Panc1 (cell line): ENCODE results near the gene ZP1. TPM values are rescaled to one million over a fixed set of nuclear protein-coding genes. Genes with fewer than 3 reads are reported as not detected.

ENCODE experiments used
- ATAC-seq: fragments of 200-7000 bp; cut with Tn5 transposase; 2 replicates; pipeline ENCODE4 v1.9.1; 2020; ENCODE audit warnings: mild to moderate bottlenecking, moderate library complexity
- BruUV-seq: library from RNA; stranded (reverse); fragments of 400-500 nt; replicated peaks from 2 replicates; lab custom pipeline; 2021; lab: Mats Ljungman, UMichigan
- CTCF ChIA-PET: fragments of 300-600 bp; sonication (Branson Sonifier 250); formaldehyde crosslinking; loops from one replicate; lab custom pipeline; 2022; ENCODE audit warnings: antibody characterized with exemption; lab: Charles Lee
- POLR2A ChIA-PET: fragments of 300-600 bp; sonication (Branson Sonifier 250); formaldehyde crosslinking; loops from one replicate; lab custom pipeline; 2022; ENCODE audit warnings: antibody characterized with exemption; lab: Charles Lee
- DNase-seq: peaks from one replicate; pipeline ENCODE4 v3.0.0-alpha.2; 2010; ENCODE audit warnings: low read depth, low spot score
- H3K27ac ChIP-seq: 2 replicates; pipeline ENCODE4 v1.5.1; 2011; ENCODE audit warnings: mild to moderate bottlenecking, low read length, inconsistent platforms
- H3K27me3 ChIP-seq: fragments of 200-500 bp; sonication (Bioruptor generic); 2 replicates; pipeline ENCODE4 v1.6.0; 2014; ENCODE audit warnings: low read length, inconsistent platforms; ENCODE audit not compliant: control insufficient read depth, insufficient read depth
- H3K36me3 ChIP-seq: fragments of 200-500 bp; sonication (Bioruptor generic); 2 replicates; pipeline ENCODE4 v1.5.1; 2014; ENCODE audit warnings: inconsistent platforms, mild to moderate bottlenecking, low read length, moderate library complexity; ENCODE audit not compliant: control insufficient read depth, insufficient read depth
- H3K4me1 ChIP-seq: 2 replicates; pipeline ENCODE4 v1.5.1; 2011; ENCODE audit warnings: inconsistent platforms, mild to moderate bottlenecking, low read length, moderate library complexity; ENCODE audit not compliant: control insufficient read depth, insufficient read depth
- H3K4me3 ChIP-seq, 2 experiments: 2 replicates each; pipeline ENCODE4 v1.5.1; 2011 to 2012; ENCODE audit warnings: low read depth in 2 of 2, low read length in 2 of 2, mild to moderate bottlenecking in 2 of 2, inconsistent platforms in 1 of 2, moderate library complexity in 1 of 2
- H3K9me3 ChIP-seq: fragments of 200-500 bp; sonication (Bioruptor generic); 2 replicates; pipeline ENCODE4 v1.5.1; 2014; ENCODE audit warnings: low read depth, mild to moderate bottlenecking, inconsistent platforms, low read length, moderate library complexity; ENCODE audit not compliant: control insufficient read depth, insufficient read depth
- CTCF ChIP-seq: fragments of 450-650 bp; IDR thresholded peaks from 2 replicates; pipeline ENCODE4 v1.5.1; 2017; ENCODE audit warnings: mild to moderate bottlenecking
- POLR2AphosphoS5 ChIP-seq: IDR thresholded peaks from 2 replicates; pipeline ENCODE4 v1.6.1; 2012; ENCODE audit warnings: mild to moderate bottlenecking, low read depth, low read length, moderate library complexity
- SIN3A ChIP-seq: IDR thresholded peaks from 2 replicates; pipeline ENCODE4 v1.6.1; 2012; ENCODE audit warnings: low read depth, mild to moderate bottlenecking, low read length, moderate library complexity, borderline replicate concordance; ENCODE audit not compliant: insufficient read depth
- TCF7L2 ChIP-seq: IDR thresholded peaks from 2 replicates; pipeline ENCODE4 v1.6.1; 2011; ENCODE audit warnings: mild to moderate bottlenecking, low read depth, low read length, inconsistent platforms
- in situ Hi-C: cut with HindIII; loops from 2 replicates; pipeline ENCODE4 v1.10.0; 2016; ENCODE audit warnings: low sequenced_read_pairs, low pct_unique_long_range_greater_than_20kb
- intact Hi-C: fragments of 100-400 bp; cut with micrococcal nuclease; formaldehyde crosslinking; loops from one replicate; pipeline ENCODE4 v1.10.0; 2022; ENCODE audit not compliant: unreplicated experiment
- total RNA-seq: library from RNA; stranded (reverse); gene quantifications from one replicate; pipeline ENCODE4 v1.2.1, GENCODE V29; 2021; ENCODE audit not compliant: unreplicated experiment
- TF ChIP-seq, protein P1 (sequence below), 2 experiments: IDR thresholded peaks; 2 replicates each; pipeline ENCODE4 v1.6.1; 2011 to 2012; ENCODE audit warnings: low read depth in 2 of 2, control low read depth in 1 of 2, low read length in 1 of 2, mild to moderate bottlenecking in 1 of 2, moderate library complexity in 1 of 2; ENCODE audit not compliant: insufficient read depth in 1 of 2

ZP1 gene
- total RNA-seq, 1 experiment from 2014 or later = not detected

DNA sequence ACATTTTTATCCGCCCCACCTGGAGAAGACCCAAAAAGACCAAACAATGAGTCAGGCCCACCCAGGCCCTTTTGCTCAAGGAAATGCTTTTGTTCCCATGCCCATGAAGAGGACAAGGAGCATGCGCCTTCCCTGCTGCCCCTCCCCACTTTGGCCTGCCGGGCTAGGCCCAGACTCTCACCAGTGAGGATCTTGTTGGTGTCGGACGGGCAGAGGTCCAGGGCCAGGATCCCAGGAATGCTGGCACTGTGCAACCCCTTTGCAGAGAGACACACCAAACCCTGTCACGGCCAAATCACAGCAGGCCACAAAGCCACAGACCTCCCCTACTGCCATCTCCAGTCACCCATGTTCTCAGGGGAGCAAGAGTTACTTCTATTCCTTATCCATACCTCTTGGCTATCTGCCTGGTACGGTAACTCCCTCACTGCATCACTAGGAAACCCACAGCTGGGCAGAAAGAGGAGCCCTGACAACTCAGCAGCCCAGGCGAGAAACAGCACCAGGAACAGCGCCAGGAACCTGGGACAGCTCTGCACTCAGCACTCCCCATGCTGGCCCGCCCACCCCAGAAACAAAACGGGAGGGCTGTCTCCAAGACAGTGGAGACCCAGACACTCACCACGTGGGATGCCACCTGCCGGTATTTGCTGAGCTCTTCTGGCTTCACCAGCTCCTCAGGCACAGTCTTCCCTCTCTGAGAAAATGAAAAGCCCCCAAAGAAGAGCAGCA lies 33.5 kb downstream of the ZP1 start:
- ATAC-seq (no peak), DNase-seq (no peak)
- intact Hi-C loops (no loop called here), in situ Hi-C loops (no loop called here)
- peaks cover 48% of the 10 kb centered on the region for H3K36me3 ChIP-seq
- no peak overlapping the region for H3K27ac ChIP-seq
- H3K27me3 ChIP-seq = no peaks in the 10 kb centered on the region
- ChIA-PET CTCF (interaction anchor here (2.1 kb wide), 1 partner anchor 70 kb away, joined by 12 read pairs; no protein-coding TSS in a partner anchor), POLR2A (no interaction called here)
- TF ChIP-seq SIN3A = no peak
- no peak overlapping the region for H3K4me3 ChIP-seq
- no TSS peak for BruUV-seq
- H3K9me3 ChIP-seq = no peaks in the 10 kb centered on the region
- peaks cover 10% of the 10 kb centered on the region for H3K4me1 ChIP-seq

- TF ChIP-seq SIN3A = no peak
- no peak for TF ChIP-seq TCF7L2
- TF ChIP-seq CTCF = no peak
- no peak for TF ChIP-seq POLR2AphosphoS5
- TF ChIP-seq, protein P1, sequence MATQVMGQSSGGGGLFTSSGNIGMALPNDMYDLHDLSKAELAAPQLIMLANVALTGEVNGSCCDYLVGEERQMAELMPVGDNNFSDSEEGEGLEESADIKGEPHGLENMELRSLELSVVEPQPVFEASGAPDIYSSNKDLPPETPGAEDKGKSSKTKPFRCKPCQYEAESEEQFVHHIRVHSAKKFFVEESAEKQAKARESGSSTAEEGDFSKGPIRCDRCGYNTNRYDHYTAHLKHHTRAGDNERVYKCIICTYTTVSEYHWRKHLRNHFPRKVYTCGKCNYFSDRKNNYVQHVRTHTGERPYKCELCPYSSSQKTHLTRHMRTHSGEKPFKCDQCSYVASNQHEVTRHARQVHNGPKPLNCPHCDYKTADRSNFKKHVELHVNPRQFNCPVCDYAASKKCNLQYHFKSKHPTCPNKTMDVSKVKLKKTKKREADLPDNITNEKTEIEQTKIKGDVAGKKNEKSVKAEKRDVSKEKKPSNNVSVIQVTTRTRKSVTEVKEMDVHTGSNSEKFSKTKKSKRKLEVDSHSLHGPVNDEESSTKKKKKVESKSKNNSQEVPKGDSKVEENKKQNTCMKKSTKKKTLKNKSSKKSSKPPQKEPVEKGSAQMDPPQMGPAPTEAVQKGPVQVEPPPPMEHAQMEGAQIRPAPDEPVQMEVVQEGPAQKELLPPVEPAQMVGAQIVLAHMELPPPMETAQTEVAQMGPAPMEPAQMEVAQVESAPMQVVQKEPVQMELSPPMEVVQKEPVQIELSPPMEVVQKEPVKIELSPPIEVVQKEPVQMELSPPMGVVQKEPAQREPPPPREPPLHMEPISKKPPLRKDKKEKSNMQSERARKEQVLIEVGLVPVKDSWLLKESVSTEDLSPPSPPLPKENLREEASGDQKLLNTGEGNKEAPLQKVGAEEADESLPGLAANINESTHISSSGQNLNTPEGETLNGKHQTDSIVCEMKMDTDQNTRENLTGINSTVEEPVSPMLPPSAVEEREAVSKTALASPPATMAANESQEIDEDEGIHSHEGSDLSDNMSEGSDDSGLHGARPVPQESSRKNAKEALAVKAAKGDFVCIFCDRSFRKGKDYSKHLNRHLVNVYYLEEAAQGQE (IDR thresholded peaks at IDR 0.05; ENCODE audit: insufficient read depth in 1 of 2, low read depth in 2 of 2, low read length in 1 of 2) = no peak
- no peak overlapping the region for H3K4me3 ChIP-seq
- in situ Hi-C loops = no loop called here
- H3K27ac ChIP-seq = no peak overlapping the region
- intact Hi-C loops = no loop called here
- no peaks in the 10 kb centered on the region for H3K27me3 ChIP-seq
- H3K36me3 ChIP-seq = peaks cover 37% of the 10 kb centered on the region
- BruUV-seq = no TSS peak
- DNase-seq (no peak), ATAC-seq (no peak)
- ChIA-PET POLR2A (no interaction called here), CTCF (no interaction called here)
- H3K4me1 ChIP-seq = peaks cover 14% of the 10 kb centered on the region
- H3K9me3 ChIP-seq = no peaks in the 10 kb centered on the region
Observed at GRCh38 chr11:60902625-60903024, 35.3 kb downstream of the ZP1 start.

DNA sequence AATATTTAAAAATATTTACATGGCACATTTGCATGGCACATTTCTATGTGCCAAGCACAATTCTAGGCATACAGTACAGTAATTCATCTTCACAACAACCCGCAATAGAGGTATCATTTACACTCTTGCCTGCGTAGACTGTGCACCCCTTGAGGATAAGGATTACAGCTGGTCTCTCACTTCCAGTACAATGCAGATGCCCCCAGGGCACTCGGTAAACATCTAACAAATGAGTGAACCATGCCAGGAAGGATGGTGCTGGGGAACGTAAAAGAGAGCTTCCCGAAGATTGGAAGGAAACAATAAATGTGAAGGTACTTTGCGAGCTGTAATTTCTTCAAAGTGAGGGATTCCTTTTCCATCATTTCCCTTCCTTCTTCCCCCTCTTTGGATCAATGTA lies 37.7 kb downstream of the ZP1 start:
- BruUV-seq = TSS peak; percentile 82
- Histone ChIP-seq H3K27ac (peak overlapping the region; percentile 93), H3K27me3 (0 out of 2 replicates have a peak, but pooled peaks cover 3% of the 10 kb centered on the region), H3K9me3 (no peaks in the 10 kb centered on the region), H3K4me3 (peak overlapping the region; percentile 87 to 98), H3K36me3 (peaks cover 20% of the 10 kb centered on the region), H3K4me1 (peaks cover 14% of the 10 kb centered on the region)
- intact Hi-C loops = no loop called here
- in situ Hi-C loops = no loop called here
- ATAC-seq (no peak), DNase-seq (no peak)
- ChIA-PET CTCF (interaction anchor here (0.5 kb wide), 2 partner anchors 37 to 128 kb away, joined by 3 to 6 read pairs; no protein-coding TSS in a partner anchor), POLR2A (no interaction called here)
- TF ChIP-seq TCF7L2 (no peak), POLR2AphosphoS5 (no peak), CTCF (no peak), SIN3A (no peak)
- TF ChIP-seq, protein P1 (IDR thresholded peaks at IDR 0.05; ENCODE audit: insufficient read depth in 1 of 2, low read depth in 2 of 2, low read length in 1 of 2) = no peak
